ENCODE results near the gene ANKRD18A. TPM values are rescaled to one million over a fixed set of nuclear protein-coding genes. Genes with fewer than 3 reads are reported as not detected.

ANKRD18A gene
- total and polyA plus RNA-seq, 2 of the 8 experiments (the other 6 are each of a cell fraction or from before 2014, with no cell fraction given), result 0.68 to 4.0 TPM

GRCh38 chr9:38652486-38652885 lies 32.1 kb upstream of the ANKRD18A start:
- Histone ChIP-seq H4K5ac (ENCODE audit: insufficient read length, low read depth, low read length) (no peak overlapping the region), H3K79me2 (ENCODE audit: control insufficient read depth in 1 of 2, insufficient read depth in 2 of 2, low read length in 2 of 2) (no peaks in the 10 kb centered on the region), H2AK5ac (ENCODE audit: low read depth, low read length) (no peak overlapping the region), H3K79me1 (ENCODE audit: low read depth, low read length) (no peaks in the 10 kb centered on the region), H3K36me3 (ENCODE audit: control insufficient read depth in 2 of 4, insufficient read depth in 4 of 4, low read length in 3 of 4) (no peaks in the 10 kb centered on the region), H2BK5ac (ENCODE audit: low read depth, low read length) (no peak overlapping the region), H3K27me3 (replicated peaks in 1 of 4; ENCODE audit: control insufficient read depth in 3 of 4, extremely low read depth in 1 of 4, insufficient read depth in 3 of 4, low read length in 3 of 4) (no peaks in the 10 kb centered on the region), H4K20me1 (replicated peaks in 1 of 2; ENCODE audit: control insufficient read depth in 1 of 2, insufficient read depth in 2 of 2, low read length in 2 of 2) (no peaks in the 10 kb centered on the region), H3K4me1 (replicated peaks in 1 of 4; ENCODE audit: control insufficient read depth in 3 of 4, insufficient read depth in 4 of 4, low read length in 3 of 4) (no peaks in the 10 kb centered on the region), H3K14ac (ENCODE audit: insufficient read length) (no peak overlapping the region), H2AFZ (ENCODE audit: low read length) (no peak overlapping the region), H3K9ac (replicated peaks in 1 of 4; ENCODE audit: extremely low read depth in 1 of 4, low read depth in 3 of 4, low read length in 3 of 4) (no peak overlapping the region), H3K18ac (ENCODE audit: extremely low read depth, low read length) (no peak overlapping the region), H2BK20ac (ENCODE audit: low read length) (no peak overlapping the region; the same call in 1 of the 2 replicates), H3K23me2 (ENCODE audit: low read depth, low read length) (no peaks in the 10 kb centered on the region), H2BK15ac (ENCODE audit: low read length) (no peak overlapping the region), H3K9me3 (ENCODE audit: insufficient read depth in 2 of 2, low read depth in 1 of 2, low read length in 1 of 2) (no peaks in the 10 kb centered on the region), H4K91ac (replicated peaks; ENCODE audit: insufficient read length, low read length) (no peak overlapping the region), H3K27ac (ENCODE audit: low read depth, low read length) (no peak overlapping the region), H3K56ac (replicated peaks; ENCODE audit: insufficient read length, low read depth, low read length) (no peak overlapping the region), H3K4me3 (ENCODE audit: extremely low read depth in 1 of 4, insufficient read depth in 2 of 4, low read depth in 3 of 4, low read length in 4 of 4) (no peak overlapping the region), H3K4ac (replicated peaks; ENCODE audit: insufficient read length, low read depth, low read length) (no peak overlapping the region), H2BK120ac (replicated peaks; ENCODE audit: low read depth, low read length) (no peak overlapping the region), H3K4me2 (ENCODE audit: insufficient read depth in 1 of 2, low read depth in 2 of 2, low read length in 2 of 2) (no peak overlapping the region), H4K8ac (ENCODE audit: extremely low read depth, insufficient read depth, low read length) (no peak overlapping the region), H2BK12ac (ENCODE audit: low read depth, low read length) (no peak overlapping the region), H3K23ac (ENCODE audit: insufficient read length) (no peak overlapping the region)
- TF ChIP-seq TCF12 (IDR thresholded peaks at IDR 0.05; ENCODE audit: low read depth, low read length), result no peak
- TF ChIP-seq ASH2L (IDR thresholded peaks at IDR 0.05; ENCODE audit: low read length), result no peak
- TF ChIP-seq TAF7 (optimal IDR thresholded peaks at IDR 0.05; ENCODE audit: borderline replicate concordance, low read depth, low read length), result no peak
- no peak for TF ChIP-seq POLR2AphosphoS5 (IDR thresholded peaks at IDR 0.05; ENCODE audit: low read depth, low read length)
- no peak for TF ChIP-seq KDM5A (IDR thresholded peaks at IDR 0.05; ENCODE audit: low read length)
- TF ChIP-seq HDAC2 (IDR thresholded peaks at IDR 0.05; ENCODE audit: borderline replicate concordance in 1 of 2, low read depth in 2 of 2, low read length in 2 of 2), result no peak
- no peak for TF ChIP-seq SRF (IDR thresholded peaks at IDR 0.05; ENCODE audit: low read depth, low read length)
- TF ChIP-seq SAP30 (IDR thresholded peaks at IDR 0.05; ENCODE audit: insufficient read depth, insufficient replicate concordance, low read length), result no peak
- no peak for TF ChIP-seq ATF3 (IDR thresholded peaks at IDR 0.05; ENCODE audit: insufficient read depth, low read depth, low read length)
- TF ChIP-seq SIX5 (IDR thresholded peaks at IDR 0.05; ENCODE audit: low read depth, low read length), result no peak
- TF ChIP-seq SUZ12 (IDR thresholded peaks at IDR 0.05; ENCODE audit: low read length), result no peak
- CTCF ChIA-PET (ENCODE audit: partially characterized antibody), result interaction anchor here (0.9 kb wide), 1 partner anchor 10 kb away, joined by 3 read pairs; no protein-coding TSS in a partner anchor
- FAIRE-seq (no peak), DNase-seq (ENCODE audit: low read depth in 1 of 2, low spot score in 2 of 2) (peak in 1 of 2 experiments; percentile 26)
- WGBS, 2 experiments (ENCODE audit: extremely low coverage in 1 of 2, insufficient coverage in 1 of 2, insufficient read length in 1 of 2, insufficient replicate concordance in 2 of 2, low coverage in 1 of 2, low lambda C conversion rate in 2 of 2, missing lambda C conversion rate in 1 of 2), result 91% methylated on average over 7 of the region's 7 CpGs; no CpG with 5 or more reads in 1 of the 2 experiments
- POLR2A ChIA-PET (ENCODE audit: partially characterized antibody), result no interaction called here

Measured in H1 (cell line).